ENCODE measurements around the gene KDM5C. TPM values are rescaled to one million over a fixed set of nuclear protein-coding genes. Genes with fewer than 3 reads are reported as not detected.

KDM5C gene
- total RNA-seq, 1 experiment from 2014 or later: 98.7 TPM

- no peak overlapping the region for H3K14ac ChIP-seq (ENCODE audit: insufficient read depth, low read length)
- no peaks in the 10 kb centered on the region for H3K9me3 ChIP-seq (ENCODE audit: control insufficient read depth, low read depth, low read length)
- Mint-ChIP-seq H3K27ac (peak overlapping the region; percentile 38 to 65 (median 53); a peak in 4 of 7 replicates), H3K27me3 (ENCODE audit: low read depth) (peaks cover 1% of the 10 kb centered on the region; the same call in 1 of the 2 replicates), H3K36me3 (ENCODE audit: insufficient read depth in 1 of 3, low read depth in 3 of 3) (peaks cover 31 to 48% (median 36%) of the 10 kb centered on the region in 3 experiments), H3K4me3 (peak overlapping the region; percentile 92 to 99), H3K4me1 (peaks cover 21 to 25% of the 10 kb centered on the region in 2 experiments), H3K9me3 (peaks cover 22 to 62% of the 10 kb centered on the region in 2 experiments)
- H3T11ph ChIP-seq (ENCODE audit: low read length): no peak overlapping the region
- peak overlapping the region; percentile 98 for H3K9ac ChIP-seq (ENCODE audit: extremely low read depth, insufficient read length, low read length)
- H4K20me1 ChIP-seq (ENCODE audit: control insufficient read depth, insufficient read depth, insufficient read length): no peaks in the 10 kb centered on the region
- no peak overlapping the region for H2BK120ac ChIP-seq (ENCODE audit: low read depth, low read length, poor library complexity, severe bottlenecking)
- peaks cover 8% of the 10 kb centered on the region; the same call in 1 of the 2 replicates for H3K4me1 ChIP-seq (ENCODE audit: insufficient read depth, low read length)
- no CpG with 5 or more reads among the region's 2 CpGs for WGBS (ENCODE audit: extremely low coverage, insufficient read length, low lambda C conversion rate)
- no peak overlapping the region for H3K4ac ChIP-seq (ENCODE audit: low read depth, low read length)
- no peaks in the 10 kb centered on the region for H3K27me3 ChIP-seq (ENCODE audit: insufficient read depth, low read length)
- TF ChIP-seq, protein P1, sequence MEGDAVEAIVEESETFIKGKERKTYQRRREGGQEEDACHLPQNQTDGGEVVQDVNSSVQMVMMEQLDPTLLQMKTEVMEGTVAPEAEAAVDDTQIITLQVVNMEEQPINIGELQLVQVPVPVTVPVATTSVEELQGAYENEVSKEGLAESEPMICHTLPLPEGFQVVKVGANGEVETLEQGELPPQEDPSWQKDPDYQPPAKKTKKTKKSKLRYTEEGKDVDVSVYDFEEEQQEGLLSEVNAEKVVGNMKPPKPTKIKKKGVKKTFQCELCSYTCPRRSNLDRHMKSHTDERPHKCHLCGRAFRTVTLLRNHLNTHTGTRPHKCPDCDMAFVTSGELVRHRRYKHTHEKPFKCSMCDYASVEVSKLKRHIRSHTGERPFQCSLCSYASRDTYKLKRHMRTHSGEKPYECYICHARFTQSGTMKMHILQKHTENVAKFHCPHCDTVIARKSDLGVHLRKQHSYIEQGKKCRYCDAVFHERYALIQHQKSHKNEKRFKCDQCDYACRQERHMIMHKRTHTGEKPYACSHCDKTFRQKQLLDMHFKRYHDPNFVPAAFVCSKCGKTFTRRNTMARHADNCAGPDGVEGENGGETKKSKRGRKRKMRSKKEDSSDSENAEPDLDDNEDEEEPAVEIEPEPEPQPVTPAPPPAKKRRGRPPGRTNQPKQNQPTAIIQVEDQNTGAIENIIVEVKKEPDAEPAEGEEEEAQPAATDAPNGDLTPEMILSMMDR (conservative IDR thresholded peaks at IDR 0.05): peak; percentile 21; the same call in 2 of the 3 replicates
- no peak overlapping the region for H2AK5ac ChIP-seq (ENCODE audit: insufficient read length, low read length)
- no peak overlapping the region for H3K23ac ChIP-seq (ENCODE audit: insufficient read length, low read depth, low read length)
- H3K27ac ChIP-seq (ENCODE audit: insufficient read length, low read depth, low read length): no peak overlapping the region
- H3K23me2 ChIP-seq (ENCODE audit: insufficient read length, low read depth, low read length, poor library complexity, severe bottlenecking): peaks cover 8% of the 10 kb centered on the region
- peaks cover 3% of the 10 kb centered on the region for H3K79me1 ChIP-seq (ENCODE audit: insufficient read depth, low read depth, low read length, poor library complexity, severe bottlenecking)
- H2BK20ac ChIP-seq (ENCODE audit: low read depth, low read length, poor library complexity, severe bottlenecking): no peak overlapping the region
- no peak overlapping the region for H3K56ac ChIP-seq (ENCODE audit: insufficient read length, low read depth, low read length)
- H2BK15ac ChIP-seq (ENCODE audit: low read depth, low read length): no peak overlapping the region
- no peak for DNase-seq
- H2AFZ ChIP-seq (ENCODE audit: low read length): no peak overlapping the region
- no peak overlapping the region for H3K18ac ChIP-seq (ENCODE audit: insufficient read length, low read depth, low read length)
- H3K4me2 ChIP-seq (ENCODE audit: insufficient read depth, insufficient read length, low read length): peak overlapping the region; percentile 81
- H4K5ac ChIP-seq (ENCODE audit: insufficient read length, low read depth, low read length): no peak overlapping the region
- H4K91ac ChIP-seq (ENCODE audit: insufficient read length, low read depth, low read length): no peak overlapping the region
- H4K8ac ChIP-seq (replicated peaks; ENCODE audit: insufficient read length, low read depth, low read length): no peak overlapping the region
- H2BK12ac ChIP-seq (ENCODE audit: insufficient read length, low read depth, low read length): no peak overlapping the region
- no peak overlapping the region for H2BK5ac ChIP-seq (ENCODE audit: insufficient read length, low read length)
- peaks cover 30% of the 10 kb centered on the region; the same call in 1 of the 2 replicates for H3K79me2 ChIP-seq (ENCODE audit: insufficient read depth, low read length)
Measured at GRCh38 chrX:53223068-53223693, 1.8 kb downstream of the KDM5C start.
